GM19351 (cell line): ENCODE results near the gene TTC39C.

Experiments
- ATAC-seq: cut with Tn5 transposase; IDR thresholded peaks from one replicate; pipeline ENCODE4 v1.9.1; 2021; ENCODE audit warnings: mild to moderate bottlenecking, moderate library complexity; ENCODE audit not compliant: unreplicated experiment

TTC39C gene

GRCh38 chr18:24014062-24014985 is at the start of gene TTC39C:
TTC39C (plus strand) TSS chr18:24014754; CDS start chr18:24014872, 118 bp downstream.
- peak; percentile 37 for ATAC-seq

DNA sequence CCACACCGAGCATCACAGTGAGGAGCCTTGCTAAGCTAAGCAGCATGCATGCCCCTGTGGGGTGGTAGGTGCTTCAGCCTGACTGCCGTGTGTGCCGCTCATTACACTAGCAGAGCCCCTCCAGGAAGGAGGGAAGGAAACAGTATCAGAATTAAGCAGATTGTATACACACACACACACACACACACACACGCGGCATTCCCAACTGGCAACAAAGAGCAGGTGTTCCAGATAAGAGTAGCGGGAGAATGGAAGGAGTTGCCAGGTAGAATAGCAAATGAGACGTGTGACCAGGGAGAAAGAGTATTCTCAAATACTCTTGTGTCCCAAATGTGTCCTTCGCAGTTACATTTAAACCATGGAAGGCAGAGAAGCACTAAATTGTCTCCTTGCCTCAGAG is 47.6 kb upstream of the TTC39C start:
- ATAC-seq: no peak

DNA sequence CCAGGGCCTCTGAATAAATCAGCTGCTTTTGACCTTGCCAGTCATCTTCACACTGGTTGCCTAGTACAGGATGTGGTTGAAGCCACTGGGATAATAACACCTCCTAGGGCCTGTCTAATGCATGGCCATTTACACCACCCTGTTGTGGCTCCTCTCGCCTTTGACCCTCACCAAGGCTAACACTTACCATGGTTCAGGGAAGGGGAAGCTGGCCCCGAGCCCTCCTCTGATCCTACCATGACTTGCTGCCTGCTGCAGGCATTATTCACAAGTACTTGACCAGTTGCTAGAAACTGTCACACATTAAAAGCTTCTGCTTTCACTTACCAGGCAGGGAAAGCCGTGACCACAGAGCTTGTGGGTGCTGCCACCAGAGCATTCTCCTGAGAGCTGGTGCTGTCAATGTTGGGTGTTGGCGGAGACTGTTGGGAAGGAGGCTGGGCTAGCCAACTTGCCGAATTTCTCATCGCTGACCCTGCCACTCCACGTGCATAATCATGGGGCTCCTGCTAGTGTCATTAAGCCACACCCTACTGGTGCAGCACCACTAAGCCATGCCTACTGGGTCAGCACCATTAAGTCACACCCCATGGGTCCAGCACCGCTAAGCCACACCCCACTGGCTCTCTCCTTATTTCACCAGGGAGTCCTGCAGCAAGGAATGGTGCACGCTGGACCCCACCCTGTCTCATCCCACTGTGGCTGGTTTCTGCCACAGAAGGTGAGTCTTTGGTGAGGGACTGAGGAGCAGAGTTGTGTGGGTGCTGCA is 47.0 kb upstream of the TTC39C start:
- ATAC-seq: peak; percentile 47

DNA sequence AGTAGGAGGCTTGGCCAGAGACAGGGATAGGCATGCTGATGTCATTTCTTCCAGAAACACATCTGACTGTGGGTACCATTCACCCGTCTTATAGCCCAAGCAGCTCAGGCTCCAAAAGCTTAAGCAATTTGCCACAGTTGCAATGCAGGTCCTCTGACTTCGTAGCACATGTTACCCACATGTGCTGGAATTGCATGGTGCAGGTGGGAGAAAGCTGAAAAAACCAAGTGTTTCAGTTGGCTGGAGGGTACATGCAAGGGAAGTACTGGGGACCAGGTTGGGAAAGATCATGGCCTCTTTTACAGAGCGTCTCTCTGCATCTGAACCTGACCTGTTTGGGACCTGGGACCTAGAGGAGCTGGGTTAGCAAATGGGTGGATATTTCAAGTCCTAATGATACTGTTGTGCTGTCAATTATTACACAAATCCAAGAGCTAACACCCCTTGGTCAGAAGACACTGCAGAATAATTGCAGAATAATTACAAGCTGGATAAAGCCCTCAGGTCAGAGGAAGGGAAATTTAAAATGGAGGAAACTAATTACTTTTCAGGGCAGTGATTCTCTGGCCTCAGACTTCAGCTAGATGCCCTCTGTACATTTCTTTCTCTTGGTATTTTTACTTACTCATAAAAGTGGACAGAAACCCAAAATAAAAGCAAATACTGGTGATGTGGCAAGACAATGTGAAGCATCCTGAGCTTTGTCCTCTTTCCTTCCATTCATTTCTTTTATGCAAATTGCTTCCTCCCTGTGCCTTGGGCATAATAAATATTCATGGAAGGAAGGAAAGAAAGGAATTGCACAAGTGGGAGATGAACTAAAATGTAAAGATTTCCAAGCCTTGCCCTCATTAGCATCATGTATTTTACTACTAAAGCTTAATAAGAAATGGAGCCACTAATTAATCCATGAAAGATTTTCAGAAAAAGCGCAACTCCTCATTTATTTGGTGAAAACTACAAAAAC is 45.6 kb upstream of the TTC39C start:
- ATAC-seq: no peak

GRCh38 chr18:23969664-23970063 is 44.9 kb upstream of the TTC39C start:
- ATAC-seq: no peak

DNA sequence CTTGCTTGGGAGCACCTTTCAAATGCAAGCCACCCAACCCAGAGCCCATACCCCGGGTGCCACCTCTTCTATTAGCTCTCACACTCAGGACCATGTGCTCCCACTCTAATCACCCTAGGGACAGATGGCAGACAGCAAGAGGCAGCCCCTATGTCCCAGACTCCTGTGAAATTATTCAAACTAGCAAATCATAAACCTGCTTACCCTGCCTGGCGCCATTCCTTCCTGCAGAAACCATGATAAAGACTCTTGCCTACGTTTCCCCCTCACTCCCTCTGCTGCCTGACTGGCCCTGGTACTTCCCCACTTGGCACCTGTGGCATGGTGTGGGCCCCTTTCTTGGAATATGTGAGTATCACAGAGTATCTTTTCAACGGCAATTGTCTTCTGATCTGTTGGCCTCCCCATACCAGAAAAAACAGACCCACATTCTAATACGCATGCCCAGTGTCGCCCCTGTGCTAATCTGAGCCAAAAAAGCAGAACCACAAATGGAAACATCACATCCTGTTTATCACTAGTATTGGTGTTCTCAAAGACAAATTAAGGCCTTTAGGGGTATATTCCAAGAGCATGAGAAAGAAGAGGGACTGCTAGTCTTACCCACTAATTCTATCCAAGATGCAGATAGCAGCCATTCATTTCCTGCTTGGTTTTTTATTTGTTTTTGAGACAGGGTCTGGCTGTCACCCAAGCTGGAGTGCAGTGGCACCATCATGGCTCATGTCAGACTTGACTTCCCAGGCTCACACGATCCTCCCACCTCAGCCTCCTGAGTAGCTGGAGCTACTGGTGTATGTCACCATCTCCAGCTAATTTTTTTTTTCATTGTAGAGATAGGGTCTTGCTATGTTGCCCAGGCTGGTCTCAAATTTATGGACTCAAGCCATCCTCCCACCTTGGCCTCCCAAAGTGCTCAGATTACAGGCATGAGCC is 44.1 kb upstream of the TTC39C start:
- peak; percentile 58 for ATAC-seq

GRCh38 chr18:23971097-23971440 is 43.5 kb upstream of the TTC39C start:
- no peak for ATAC-seq

DNA sequence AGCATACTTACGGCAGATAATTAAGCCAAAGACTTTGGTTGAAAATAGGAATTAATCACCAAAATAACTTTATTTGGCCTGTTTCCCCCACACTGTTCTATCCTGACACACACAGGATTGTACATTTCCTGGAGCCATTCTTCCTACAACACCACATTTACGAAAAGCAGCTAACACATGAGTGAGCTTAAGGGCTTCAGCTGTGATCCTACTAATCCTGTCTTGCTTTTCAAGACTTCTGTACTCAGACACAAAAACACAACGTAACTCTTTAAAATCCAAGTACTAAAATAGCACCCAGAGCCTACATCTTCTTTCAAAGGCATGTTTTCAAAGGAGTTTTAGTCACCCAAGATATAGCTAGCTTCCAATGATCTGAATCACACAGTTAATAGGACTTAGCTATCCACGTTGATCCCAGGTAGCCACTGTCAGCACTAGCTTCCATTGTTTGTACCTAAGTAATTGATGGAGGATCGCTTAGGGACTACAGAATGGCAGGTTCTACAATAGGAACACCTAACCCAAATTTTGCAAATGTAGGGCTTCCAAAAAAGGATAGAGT is 42.8 kb upstream of the TTC39C start:
- ATAC-seq: no peak

DNA sequence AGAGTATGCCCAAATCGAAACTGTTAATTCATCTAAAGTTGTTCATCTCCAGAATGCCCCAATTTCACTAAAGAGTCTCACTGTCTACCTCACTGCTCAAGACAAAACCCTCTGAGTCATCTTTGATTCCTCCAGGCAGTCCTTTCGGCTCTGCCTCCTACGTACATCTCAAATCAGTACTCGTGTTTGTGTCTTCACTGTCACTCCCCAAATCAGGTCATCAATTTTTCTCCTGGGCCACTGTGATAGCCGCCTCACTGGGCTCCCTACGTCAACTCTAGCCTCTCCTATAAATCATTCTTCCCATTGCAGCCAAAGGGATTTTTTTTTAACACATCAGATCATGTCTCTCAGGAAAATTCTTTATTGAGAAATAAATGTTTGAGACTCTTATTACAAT is 42.1 kb upstream of the TTC39C start:
- peak; percentile 79 for ATAC-seq

- ATAC-seq: no peak
Observed at GRCh38 chr18:23977103-23977502, 37.5 kb upstream of the TTC39C start.

- ATAC-seq: no peak
Observed at GRCh38 chr18:23977719-23978483, 36.7 kb upstream of the TTC39C start.

DNA sequence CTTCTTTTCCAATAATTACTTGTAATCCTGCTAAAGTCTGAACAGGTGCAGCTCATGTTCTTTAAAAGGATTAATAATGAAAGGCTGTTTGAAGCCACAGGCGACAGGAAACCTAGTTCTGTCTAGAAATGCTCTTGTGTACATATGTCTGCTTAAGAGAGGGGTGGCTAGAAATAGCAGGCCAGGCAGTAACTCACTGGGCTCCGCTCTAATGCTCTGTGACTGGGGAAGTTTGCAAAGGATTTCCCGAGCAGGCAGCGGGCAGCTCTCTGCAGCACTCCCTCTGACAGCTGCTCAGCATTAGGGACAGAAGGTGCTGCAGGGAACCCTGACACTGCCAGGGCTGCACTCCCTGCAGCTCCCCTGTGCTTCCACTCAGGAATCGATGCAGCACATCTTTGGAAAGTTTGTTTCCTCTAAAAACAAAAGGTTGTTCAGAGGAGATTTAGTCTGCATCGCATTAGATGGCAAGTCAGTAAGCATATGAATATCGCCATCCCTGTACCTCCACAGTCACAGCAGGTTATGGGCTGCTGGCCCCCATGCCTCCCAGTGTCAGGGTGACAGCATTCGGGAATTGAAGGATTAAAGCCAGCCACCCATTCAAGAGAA is 33.1 kb upstream of the TTC39C start:
- ATAC-seq: peak; percentile 86

- no peak for ATAC-seq
Observed at GRCh38 chr18:23982155-23983079, 32.1 kb upstream of the TTC39C start.

DNA sequence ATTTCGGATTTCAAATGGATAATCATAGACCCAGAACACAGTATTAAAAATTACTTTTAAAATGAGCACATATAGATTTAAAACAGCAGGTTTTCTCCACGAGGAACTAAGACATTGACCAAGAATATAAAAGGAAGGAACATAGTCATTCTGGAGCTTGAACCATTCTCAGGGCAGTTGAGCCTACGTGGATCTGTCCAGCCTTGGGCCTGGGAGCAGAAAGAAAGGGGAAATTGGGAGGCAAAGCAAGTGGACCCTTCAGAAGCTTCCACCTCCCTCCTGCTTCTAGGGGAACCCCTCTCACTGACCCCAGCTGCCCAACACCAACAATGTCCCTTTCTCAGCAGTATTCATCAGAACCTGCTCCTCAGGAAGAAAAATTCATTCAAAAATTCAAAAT is 31.4 kb upstream of the TTC39C start:
- no peak for ATAC-seq

GRCh38 chr18:23986600-23987359 is 27.8 kb upstream of the TTC39C start:
- ATAC-seq: peak; percentile 79
